Thyroid gland (tissue), 4 donors: Measurements from ENCODE around the gene WDPCP. TPM values are rescaled to one million over a fixed set of nuclear protein-coding genes. Genes with fewer than 3 reads are reported as not detected.

Experiments
- DNase-seq, 2 donors: peaks; one replicate each; pipeline ENCODE4 v3.0.0-alpha.2; 2019
- H3K27ac ChIP-seq, 3 donors: fragments of 200-600 bp; sonication (generic); 1 replicate in 2 of 3; 2 replicates in 1 of 3; pipeline ENCODE4 v1.5.1; 2016 to 2019; ENCODE audit warnings: mild to moderate bottlenecking in 1 of 3, moderate library complexity in 1 of 3
- H3K27me3 ChIP-seq: fragments of 200-600 bp; sonication (generic); one replicate; pipeline ENCODE4 v1.5.1; 2019
- H3K36me3 ChIP-seq, 2 donors: fragments of 200-600 bp; sonication (generic); one replicate each; pipeline ENCODE4 v1.5.1; 2016 to 2019
- H3K4me1 ChIP-seq, 2 donors: fragments of 200-600 bp; sonication (generic); one replicate each; pipeline ENCODE4 v1.5.1; 2017 to 2019
- H3K4me3 ChIP-seq, 3 donors: fragments of 200-600 bp; sonication (generic); replicated peaks in 1 of 3; 1 replicate in 2 of 3; 2 replicates in 1 of 3; pipeline ENCODE4 v1.5.1; 2016; ENCODE audit warnings: mild to moderate bottlenecking in 1 of 3
- H3K9me3 ChIP-seq: fragments of 200-600 bp; sonication (generic); one replicate; pipeline ENCODE4 v1.5.1; 2017
- POLR2A ChIP-seq, 2 donors: fragments of 450-650 bp; IDR thresholded peaks; one replicate each; pipeline ENCODE4 v1.6.1; 2017; ENCODE audit warnings: antibody characterized with exemption in 2 of 2, mild to moderate bottlenecking in 2 of 2, moderate library complexity in 1 of 2
- WGBS, 2 donors: methylation state at CpG; one replicate each; pipeline ENCODE4 v1.1.5; 2017; 5-methylcytosine and 5-hydroxymethylcytosine counted together
- intact Hi-C: fragments of 100-400 bp; cut with DNase I; formaldehyde crosslinking; loops from one replicate; pipeline ENCODE4 v1.15.1; 2023
- total RNA-seq, 4 donors: library from RNA; depleted of rRNA; stranded (reverse); fragments of >200 nt; gene quantifications; one replicate each; pipeline ENCODE4 v1.2.3, GENCODE V29; 2016
- TF ChIP-seq, protein P1 (sequence below), 6 experiments: fragments of 200-600 bp in 3 of 6; fragments of 450-650 bp in 3 of 6; sonication (generic) in 3 of 6; IDR thresholded peaks; one replicate each; pipeline ENCODE4 v1.5.1; 2016 to 2019; ENCODE audit warnings: antibody characterized with exemption in 6 of 6, mild to moderate bottlenecking in 2 of 6, inconsistent platforms in 1 of 6, moderate library complexity in 1 of 6

Gene WDPCP
- total RNA-seq, 4 donors from 2014 or later: 18.3 to 33.1 (median 22.0) TPM

DNA sequence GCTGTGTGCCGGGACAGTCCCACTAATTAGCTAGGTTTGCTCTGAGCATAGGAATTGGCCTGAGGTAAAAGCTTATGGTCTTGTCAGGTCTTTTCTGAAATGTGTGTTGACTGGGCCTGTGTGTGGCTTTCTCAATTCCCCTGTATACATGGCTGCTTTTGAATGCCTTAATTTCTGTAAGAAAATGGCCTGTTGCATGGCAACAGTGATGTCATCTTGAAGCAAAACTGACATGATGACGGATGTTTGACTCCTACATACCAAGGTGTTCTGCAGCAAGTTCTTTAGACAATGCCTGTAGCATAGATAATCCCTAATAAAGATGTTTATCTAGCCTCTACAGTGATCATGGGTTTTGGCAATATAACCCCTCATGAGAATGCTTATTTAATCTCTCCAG is 339.1 kb downstream of the WDPCP start:
- Histone ChIP-seq H3K36me3 (no peaks in the 10 kb centered on the region), H3K9me3 (no peaks in the 10 kb centered on the region), H3K27me3 (no peaks in the 10 kb centered on the region), H3K27ac (no peak overlapping the region), H3K4me1 (no peaks in the 10 kb centered on the region), H3K4me3 (no peak overlapping the region)
- TF ChIP-seq, protein P1, sequence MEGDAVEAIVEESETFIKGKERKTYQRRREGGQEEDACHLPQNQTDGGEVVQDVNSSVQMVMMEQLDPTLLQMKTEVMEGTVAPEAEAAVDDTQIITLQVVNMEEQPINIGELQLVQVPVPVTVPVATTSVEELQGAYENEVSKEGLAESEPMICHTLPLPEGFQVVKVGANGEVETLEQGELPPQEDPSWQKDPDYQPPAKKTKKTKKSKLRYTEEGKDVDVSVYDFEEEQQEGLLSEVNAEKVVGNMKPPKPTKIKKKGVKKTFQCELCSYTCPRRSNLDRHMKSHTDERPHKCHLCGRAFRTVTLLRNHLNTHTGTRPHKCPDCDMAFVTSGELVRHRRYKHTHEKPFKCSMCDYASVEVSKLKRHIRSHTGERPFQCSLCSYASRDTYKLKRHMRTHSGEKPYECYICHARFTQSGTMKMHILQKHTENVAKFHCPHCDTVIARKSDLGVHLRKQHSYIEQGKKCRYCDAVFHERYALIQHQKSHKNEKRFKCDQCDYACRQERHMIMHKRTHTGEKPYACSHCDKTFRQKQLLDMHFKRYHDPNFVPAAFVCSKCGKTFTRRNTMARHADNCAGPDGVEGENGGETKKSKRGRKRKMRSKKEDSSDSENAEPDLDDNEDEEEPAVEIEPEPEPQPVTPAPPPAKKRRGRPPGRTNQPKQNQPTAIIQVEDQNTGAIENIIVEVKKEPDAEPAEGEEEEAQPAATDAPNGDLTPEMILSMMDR (IDR thresholded peaks at IDR 0.05): no peak
- no peak for TF ChIP-seq POLR2A (IDR thresholded peaks at IDR 0.05)
- no peak for DNase-seq
- WGBS, 2 donors: 87 to 94% methylated on average over 2 of the region's 2 CpGs
- intact Hi-C loops: no loop called here

DNA sequence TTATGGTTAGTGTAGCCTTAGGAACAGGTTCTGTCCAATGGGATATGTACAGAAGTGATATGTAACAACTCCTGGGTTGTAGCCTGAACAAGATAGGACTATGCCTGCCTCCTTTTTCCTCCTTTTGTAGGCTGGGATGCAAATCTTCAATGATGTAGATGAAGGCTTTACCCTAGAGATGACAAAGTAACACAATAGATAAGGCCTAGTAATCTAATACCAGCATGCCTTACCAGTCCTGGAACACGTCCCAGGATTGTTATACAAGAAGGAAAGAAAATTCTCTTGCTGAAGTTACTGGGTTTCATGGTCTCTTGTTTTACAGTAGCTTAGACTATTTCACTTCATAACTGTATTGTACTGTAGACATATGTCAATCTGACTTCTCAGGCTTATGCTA is 345.5 kb downstream of the WDPCP start:
- WGBS, 2 donors: 82 to 88% methylated on average over 1 of the region's 1 CpG
- no peaks in the 10 kb centered on the region for H3K27me3 ChIP-seq
- no peak overlapping the region for H3K4me3 ChIP-seq
- H3K36me3 ChIP-seq: no peaks in the 10 kb centered on the region
- intact Hi-C loops: no loop called here
- H3K9me3 ChIP-seq: no peaks in the 10 kb centered on the region
- TF ChIP-seq, protein P1 (IDR thresholded peaks at IDR 0.05): no peak
- TF ChIP-seq POLR2A (IDR thresholded peaks at IDR 0.05): no peak
- no peak overlapping the region for H3K27ac ChIP-seq
- DNase-seq: no peak
- no peaks in the 10 kb centered on the region for H3K4me1 ChIP-seq

DNA sequence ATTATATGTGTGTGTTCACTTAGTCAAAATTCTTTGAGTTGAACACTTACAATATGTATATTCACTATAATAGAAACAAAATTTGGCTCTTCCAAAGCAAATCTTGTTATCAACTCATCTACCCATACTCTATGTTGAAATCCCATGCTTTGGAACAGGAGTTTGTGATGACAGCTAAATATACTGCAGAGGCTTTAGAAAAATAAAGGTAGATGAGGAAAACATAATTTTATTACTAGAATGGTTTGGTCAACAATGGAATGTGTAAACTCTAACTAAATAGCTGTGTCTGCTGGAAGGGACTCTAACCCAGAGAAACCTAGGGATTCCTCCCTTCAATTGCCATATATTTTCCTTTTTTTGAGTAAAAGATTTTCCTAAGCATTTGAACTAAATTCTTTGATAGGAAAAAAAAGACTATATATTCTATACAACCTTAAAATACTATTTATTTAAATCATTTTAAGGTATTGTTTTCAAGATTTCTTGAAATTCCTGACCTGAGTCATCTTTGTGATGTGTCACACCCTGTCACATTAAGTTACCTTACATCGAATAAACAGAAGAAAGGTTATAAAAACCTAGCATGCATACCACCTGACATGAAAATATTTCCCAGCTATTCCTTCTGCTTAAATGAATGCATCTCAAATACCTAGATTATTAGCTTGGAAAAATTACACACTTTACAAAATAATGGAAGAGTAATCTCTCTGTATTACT is 362.2 kb downstream of the WDPCP start:
- Histone ChIP-seq H3K9me3 (no peaks in the 10 kb centered on the region), H3K4me1 (no peaks in the 10 kb centered on the region), H3K36me3 (no peaks in the 10 kb centered on the region), H3K27me3 (no peaks in the 10 kb centered on the region), H3K4me3 (no peak overlapping the region), H3K27ac (no peak overlapping the region)
- 92 to 93% methylated on average over 1 of the region's 1 CpG for WGBS, 2 donors
- intact Hi-C loops: no loop called here
- TF ChIP-seq, protein P1 (IDR thresholded peaks at IDR 0.05): no peak
- TF ChIP-seq POLR2A (IDR thresholded peaks at IDR 0.05): no peak
- DNase-seq: no peak

DNA sequence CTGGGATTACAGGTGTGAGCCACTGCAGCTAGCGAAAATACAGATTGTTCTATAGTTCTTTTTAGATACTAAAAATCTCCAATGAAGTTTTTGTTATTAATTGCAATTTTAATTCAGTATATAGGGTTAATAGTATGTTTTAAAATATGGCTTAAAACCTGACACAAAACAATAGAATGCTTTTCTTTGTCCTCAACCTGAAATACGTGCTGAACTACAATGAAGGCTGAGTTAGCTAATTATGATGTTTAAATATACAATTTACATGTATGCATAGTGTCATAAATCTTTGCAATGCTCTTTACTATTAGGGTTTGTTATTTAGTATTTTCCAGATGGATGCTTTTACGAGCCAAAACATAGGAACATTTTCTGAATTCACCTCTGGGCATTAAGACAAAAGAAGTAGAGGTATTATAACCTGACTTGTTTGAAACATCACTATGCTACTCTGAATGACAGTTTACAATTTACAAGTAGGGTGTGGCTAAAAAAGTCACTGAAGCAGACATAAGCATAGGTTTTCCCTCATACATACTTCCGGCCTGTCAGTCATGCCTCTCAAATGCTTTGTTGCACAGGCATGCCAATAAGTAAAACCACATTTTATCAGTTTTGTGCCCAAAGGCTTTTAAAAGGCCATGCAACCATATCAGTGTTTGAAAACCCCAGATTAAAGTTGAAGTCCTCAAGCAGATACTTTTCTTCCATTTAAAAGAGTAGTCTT is 369.3 kb downstream of the WDPCP start:
- H3K36me3 ChIP-seq: no peaks in the 10 kb centered on the region
- TF ChIP-seq, protein P1 (IDR thresholded peaks at IDR 0.05): no peak
- TF ChIP-seq POLR2A (IDR thresholded peaks at IDR 0.05): no peak
- no peak overlapping the region for H3K4me3 ChIP-seq
- 80 to 84% methylated on average over 4 of the region's 4 CpGs for WGBS, 2 donors
- H3K4me1 ChIP-seq: no peaks in the 10 kb centered on the region
- H3K27me3 ChIP-seq: no peaks in the 10 kb centered on the region
- H3K9me3 ChIP-seq: no peaks in the 10 kb centered on the region
- no peak for DNase-seq
- intact Hi-C loops: no loop called here
- H3K27ac ChIP-seq: no peak overlapping the region

DNA sequence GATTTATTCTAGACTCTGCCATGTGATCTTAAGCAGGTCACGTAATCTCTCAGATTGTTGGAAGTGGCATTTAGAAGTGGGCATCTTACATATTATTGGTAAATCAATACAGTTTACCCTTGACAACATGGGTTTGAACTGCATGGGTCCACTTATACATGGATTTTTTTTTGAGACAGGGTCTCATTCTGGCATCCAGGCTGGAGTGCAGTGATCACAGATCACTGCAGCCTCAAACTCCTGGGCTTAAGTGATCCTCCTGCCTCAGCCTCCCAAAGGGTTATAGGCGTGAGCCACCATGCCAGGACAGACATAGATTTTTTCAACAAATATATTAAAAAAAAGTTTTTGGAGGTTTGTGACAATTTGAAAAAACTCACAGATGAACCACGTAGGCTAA is 393.0 kb downstream of the WDPCP start:
- TF ChIP-seq, protein P1 (IDR thresholded peaks at IDR 0.05): no peak
- DNase-seq: no peak
- H3K4me1 ChIP-seq: no peaks in the 10 kb centered on the region
- H3K27me3 ChIP-seq: no peaks in the 10 kb centered on the region
- H3K36me3 ChIP-seq: no peaks in the 10 kb centered on the region
- H3K4me3 ChIP-seq: no peak overlapping the region
- intact Hi-C loops: no loop called here
- WGBS, 2 donors: 95 to 98% methylated on average over 3 of the region's 3 CpGs
- H3K27ac ChIP-seq: no peak overlapping the region
- no peaks in the 10 kb centered on the region for H3K9me3 ChIP-seq
